AG09309 (cell line): ENCODE measurements around the gene HLA-G.

Experiments used
- DNase-seq: peaks from one replicate; pipeline ENCODE4 v3.0.0-alpha.2; 2010; ENCODE audit warnings: low read depth
- H3K4me3 ChIP-seq: 2 replicates; pipeline ENCODE4 v1.5.1; 2011; ENCODE audit warnings: mild to moderate bottlenecking, low read depth, low read length, moderate library complexity; ENCODE audit not compliant: control insufficient read depth
- TF ChIP-seq, protein P1 (sequence below): IDR thresholded peaks from 2 replicates; pipeline ENCODE4 v1.5.1; 2011; ENCODE audit warnings: mild to moderate bottlenecking, low read depth, low read length, inconsistent platforms; ENCODE audit not compliant: insufficient read depth, control insufficient read depth; ENCODE audit errors: missing control alignments

Gene HLA-G

DNA sequence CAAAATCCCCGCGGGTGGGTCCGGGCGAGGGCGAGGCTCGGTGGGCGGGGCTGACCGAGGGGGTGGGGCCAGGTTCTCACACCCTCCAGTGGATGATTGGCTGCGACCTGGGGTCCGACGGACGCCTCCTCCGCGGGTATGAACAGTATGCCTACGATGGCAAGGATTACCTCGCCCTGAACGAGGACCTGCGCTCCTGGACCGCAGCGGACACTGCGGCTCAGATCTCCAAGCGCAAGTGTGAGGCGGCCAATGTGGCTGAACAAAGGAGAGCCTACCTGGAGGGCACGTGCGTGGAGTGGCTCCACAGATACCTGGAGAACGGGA is 809 bp downstream of the HLA-G start:
- TF ChIP-seq, protein P1, sequence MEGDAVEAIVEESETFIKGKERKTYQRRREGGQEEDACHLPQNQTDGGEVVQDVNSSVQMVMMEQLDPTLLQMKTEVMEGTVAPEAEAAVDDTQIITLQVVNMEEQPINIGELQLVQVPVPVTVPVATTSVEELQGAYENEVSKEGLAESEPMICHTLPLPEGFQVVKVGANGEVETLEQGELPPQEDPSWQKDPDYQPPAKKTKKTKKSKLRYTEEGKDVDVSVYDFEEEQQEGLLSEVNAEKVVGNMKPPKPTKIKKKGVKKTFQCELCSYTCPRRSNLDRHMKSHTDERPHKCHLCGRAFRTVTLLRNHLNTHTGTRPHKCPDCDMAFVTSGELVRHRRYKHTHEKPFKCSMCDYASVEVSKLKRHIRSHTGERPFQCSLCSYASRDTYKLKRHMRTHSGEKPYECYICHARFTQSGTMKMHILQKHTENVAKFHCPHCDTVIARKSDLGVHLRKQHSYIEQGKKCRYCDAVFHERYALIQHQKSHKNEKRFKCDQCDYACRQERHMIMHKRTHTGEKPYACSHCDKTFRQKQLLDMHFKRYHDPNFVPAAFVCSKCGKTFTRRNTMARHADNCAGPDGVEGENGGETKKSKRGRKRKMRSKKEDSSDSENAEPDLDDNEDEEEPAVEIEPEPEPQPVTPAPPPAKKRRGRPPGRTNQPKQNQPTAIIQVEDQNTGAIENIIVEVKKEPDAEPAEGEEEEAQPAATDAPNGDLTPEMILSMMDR, result no peak
- DNase-seq, result no peak
- no peak overlapping the region for H3K4me3 ChIP-seq

DNA sequence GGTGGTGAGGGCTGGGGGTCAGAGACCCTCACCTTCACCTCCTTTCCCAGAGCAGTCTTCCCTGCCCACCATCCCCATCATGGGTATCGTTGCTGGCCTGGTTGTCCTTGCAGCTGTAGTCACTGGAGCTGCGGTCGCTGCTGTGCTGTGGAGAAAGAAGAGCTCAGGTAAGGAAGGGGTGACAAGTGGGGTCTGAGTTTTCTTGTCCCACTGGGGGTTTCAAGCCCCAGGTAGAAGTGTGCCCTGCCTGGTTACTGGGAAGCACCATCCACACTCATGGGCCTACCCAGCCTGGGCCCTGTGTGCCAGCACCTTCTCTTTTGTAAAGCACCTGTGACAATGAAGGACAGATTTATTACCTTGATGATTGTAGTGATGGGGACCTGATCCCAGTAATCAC is 2.1 kb downstream of the HLA-G start:
- TF ChIP-seq, protein P1, result no peak
- no peak overlapping the region for H3K4me3 ChIP-seq
- DNase-seq, result no peak

DNA sequence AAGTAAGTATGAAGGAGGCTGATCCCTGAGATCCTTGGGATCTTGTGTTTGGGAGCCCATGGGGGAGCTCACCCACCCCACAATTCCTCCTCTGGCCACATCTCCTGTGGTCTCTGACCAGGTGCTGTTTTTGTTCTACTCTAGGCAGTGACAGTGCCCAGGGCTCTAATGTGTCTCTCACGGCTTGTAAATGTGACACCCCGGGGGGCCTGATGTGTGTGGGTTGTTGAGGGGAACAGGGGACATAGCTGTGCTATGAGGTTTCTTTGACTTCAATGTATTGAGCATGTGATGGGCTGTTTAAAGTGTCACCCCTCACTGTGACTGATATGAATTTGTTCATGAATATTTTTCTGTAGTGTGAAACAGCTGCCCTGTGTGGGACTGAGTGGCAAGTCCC is 2.8 kb downstream of the HLA-G start:
- no peak overlapping the region for H3K4me3 ChIP-seq
- TF ChIP-seq, protein P1, result no peak

DNA sequence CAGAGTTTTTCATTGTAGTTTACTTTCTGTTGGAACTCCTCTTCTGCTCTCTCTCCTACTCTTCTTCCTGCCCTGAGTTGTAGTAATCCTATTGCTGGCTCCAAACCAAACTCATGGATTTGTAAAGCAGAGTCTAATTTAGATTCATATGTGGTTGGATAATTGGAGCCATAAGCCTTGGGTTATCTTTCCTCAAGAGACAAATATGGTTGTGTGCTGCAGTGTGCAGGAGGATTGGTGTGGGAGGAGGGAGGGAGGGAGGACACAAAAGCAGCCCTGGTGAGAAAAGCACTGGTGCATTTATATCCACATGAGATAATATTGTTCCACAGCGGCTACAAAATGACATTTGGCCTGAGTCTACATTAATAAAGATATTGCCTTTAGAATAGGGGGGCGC is 4.2 kb downstream of the HLA-G start:
- no peak for DNase-seq
- no peak overlapping the region for H3K4me3 ChIP-seq

More for the DNA sequence above, 2.8 kb downstream of the HLA-G start:
- DNase-seq, result no peak

DNA sequence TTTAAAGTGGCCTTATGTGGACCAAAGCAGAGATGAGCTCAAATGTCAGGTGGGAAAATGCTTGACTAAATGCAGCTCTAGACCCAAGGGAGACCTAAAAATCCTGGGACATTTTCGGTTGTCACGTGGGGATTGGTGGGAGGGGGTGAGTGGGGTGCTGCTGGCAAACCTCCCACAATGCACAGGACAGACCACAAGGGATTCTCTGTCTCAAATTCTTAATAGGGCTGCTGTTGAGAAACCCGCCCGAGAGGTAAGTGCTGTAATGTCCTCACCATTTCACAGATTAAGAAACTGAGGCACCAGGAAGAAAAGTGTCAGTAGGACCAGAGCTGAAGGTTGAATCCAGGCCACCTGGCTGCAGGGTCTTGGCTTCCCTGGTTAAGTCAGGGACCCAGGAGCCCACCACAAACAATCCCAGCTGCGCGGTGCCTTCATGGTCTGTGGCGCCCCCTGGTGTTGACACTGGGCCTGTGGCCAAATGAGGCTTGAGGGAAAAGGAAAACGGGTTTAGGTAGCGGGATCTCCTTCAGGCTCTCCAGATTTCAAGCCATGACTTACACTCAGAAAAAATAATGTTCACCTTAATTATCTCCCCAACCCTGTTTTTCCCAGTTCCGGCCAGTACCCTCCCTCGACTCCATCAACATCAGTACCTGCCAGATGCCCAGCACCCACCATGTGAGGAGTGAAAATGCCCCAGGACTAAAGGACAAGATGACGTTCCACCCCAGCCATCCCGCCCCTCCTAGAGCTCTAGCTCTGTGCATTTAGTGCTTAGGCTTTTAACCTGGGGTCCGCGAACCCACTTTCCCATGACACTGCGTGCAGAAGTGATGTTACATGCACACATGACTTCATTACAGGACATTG is 7.2 kb downstream of the HLA-G start:
- no peak for DNase-seq
- H3K4me3 ChIP-seq, result no peak overlapping the region
- TF ChIP-seq, protein P1, result peak; percentile 83

More for the DNA sequence above, 4.2 kb downstream of the HLA-G start:
- TF ChIP-seq, protein P1, result no peak

DNA sequence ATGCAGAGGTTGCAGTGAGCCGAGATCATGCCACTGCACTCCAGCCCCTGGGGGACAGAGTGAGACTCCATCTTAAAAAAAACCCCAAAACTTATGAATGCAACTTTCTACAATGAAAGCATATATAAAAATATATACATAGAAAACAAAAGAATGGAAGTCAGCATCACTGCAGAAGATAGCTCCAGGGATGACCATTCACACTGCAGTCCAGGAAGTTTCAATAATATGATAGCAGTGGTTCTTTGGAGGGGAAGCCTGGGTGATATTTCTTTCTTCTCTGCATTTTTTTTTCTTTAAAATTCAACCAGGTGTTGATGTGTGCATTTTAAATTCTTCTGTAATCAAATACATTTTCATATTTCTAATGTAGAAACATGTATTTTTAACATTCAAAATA is 12.3 kb downstream of the HLA-G start:
- H3K4me3 ChIP-seq, result no peak overlapping the region
- TF ChIP-seq, protein P1, result no peak
- no peak for DNase-seq
